ENCODE measurements around the gene GFI1B. TPM values are rescaled to one million over a fixed set of nuclear protein-coding genes. Genes with fewer than 3 reads are reported as not detected.
A peak's percentile ranks its signal among the peaks of the same experiment; 100 is the strongest.

The GFI1B gene
- total RNA-seq, 2 experiments from 2014 or later = not detected

DNA sequence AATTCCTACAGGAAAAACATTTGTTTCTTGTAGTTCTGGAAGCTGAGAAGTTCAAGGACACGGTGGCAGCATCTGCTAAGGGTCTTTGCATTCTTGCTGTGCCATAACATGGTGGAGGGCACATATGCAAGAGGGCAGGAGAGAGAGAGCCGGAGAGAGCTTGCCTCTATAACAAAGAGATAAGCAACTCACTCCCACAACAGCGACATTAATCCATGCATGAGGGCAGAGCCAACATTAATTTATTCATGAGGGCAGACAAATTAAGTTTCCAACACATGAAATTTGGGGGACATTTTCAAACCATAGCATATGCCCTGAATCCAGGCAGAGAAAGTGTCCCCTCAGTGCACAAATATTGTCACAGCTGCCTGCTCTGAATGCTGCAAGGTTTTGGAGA, 47.9 kb downstream of the GFI1B start:
- peaks cover 25% of the 10 kb centered on the region for H3K4me1 Mint-ChIP-seq (ENCODE audit: low read depth)
- no peak for TF ChIP-seq CTCF (IDR thresholded peaks at IDR 0.05)
- H3K36me3 Mint-ChIP-seq (ENCODE audit: low read depth) = peaks cover 6% of the 10 kb centered on the region
- no peak overlapping the region for H3K27ac Mint-ChIP-seq
- intact Hi-C loops (cut with micrococcal nuclease) = no loop called here
- ChIA-PET POLR2A (no interaction called here), CTCF (interaction anchor here (0.7 to 1.2 kb wide), 2 partner anchors 10 to 117 kb away, joined by 4 to 5 read pairs; no protein-coding TSS in a partner anchor)
- H3K27me3 Mint-ChIP-seq = no peaks in the 10 kb centered on the region
- DNase-seq = no peak
- H3K9me3 Mint-ChIP-seq = no peaks in the 10 kb centered on the region
- no peak for ATAC-seq
- H3K4me3 Mint-ChIP-seq = no peak overlapping the region

DNA sequence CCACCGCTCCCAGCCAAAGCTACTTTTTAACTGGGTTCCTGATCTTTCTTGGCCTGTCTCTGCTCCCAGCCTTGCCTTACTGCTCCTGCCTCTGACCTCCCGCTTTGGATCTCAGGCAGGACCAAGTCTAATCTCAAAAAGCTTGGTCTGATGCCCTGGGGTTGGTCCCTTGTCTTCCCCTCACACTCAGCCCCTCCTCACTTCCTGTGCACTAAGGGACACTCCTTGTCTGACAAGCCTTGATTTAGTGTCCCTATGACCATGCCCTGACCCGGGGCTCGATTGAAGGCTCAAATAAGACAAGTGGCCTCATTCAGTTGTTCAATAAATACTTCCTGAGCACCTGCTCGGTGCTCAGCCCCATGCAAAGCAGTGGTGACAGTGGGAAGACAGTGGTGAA, 48.6 kb downstream of the GFI1B start:
- POLR2A ChIA-PET = no interaction called here
- H3K27me3 Mint-ChIP-seq = no peaks in the 10 kb centered on the region
- H3K4me1 Mint-ChIP-seq (ENCODE audit: low read depth) = peaks cover 31% of the 10 kb centered on the region
- no peak overlapping the region for H3K4me3 Mint-ChIP-seq
- peaks cover 12% of the 10 kb centered on the region for H3K36me3 Mint-ChIP-seq (ENCODE audit: low read depth)
- H3K9me3 Mint-ChIP-seq = peaks cover 4% of the 10 kb centered on the region
- DNase-seq (no peak), ATAC-seq (no peak)
- TF ChIP-seq CTCF (IDR thresholded peaks at IDR 0.05) = no peak
- intact Hi-C loops (cut with micrococcal nuclease) = no loop called here
- CTCF ChIA-PET = interaction anchor here (0.7 to 1.2 kb wide), 3 partner anchors 9 to 117 kb away, joined by 4 to 5 read pairs (median 4); no protein-coding TSS in a partner anchor
- H3K27ac Mint-ChIP-seq = peak overlapping the region; percentile 21

DNA sequence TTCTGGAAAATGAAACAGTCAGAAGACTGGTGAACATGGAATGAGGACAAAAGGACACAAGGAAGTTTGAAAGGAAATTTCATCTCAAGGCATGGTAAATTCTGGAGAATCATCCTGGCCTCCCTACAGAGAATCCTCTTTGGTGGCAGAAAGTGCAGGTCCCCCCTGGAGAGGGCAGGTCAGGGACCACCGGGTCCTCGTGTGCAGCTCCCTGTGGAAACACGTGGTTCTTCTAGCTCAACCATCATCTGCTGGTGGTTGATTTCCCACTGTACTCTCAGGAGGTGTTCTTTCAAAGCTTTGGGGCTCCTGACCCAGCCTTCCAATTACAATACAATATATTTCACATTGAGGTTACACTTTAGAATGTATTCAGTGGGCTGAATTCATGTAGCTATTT, 49.7 kb downstream of the GFI1B start:
- CTCF ChIA-PET = interaction anchor here (1.1 to 1.3 kb wide), 2 partner anchors 20 to 119 kb away, joined by 3 to 4 read pairs; no protein-coding TSS in a partner anchor

GRCh38 chr9:133029994-133030316, 51.5 kb downstream of the GFI1B start:
- no peak for TF ChIP-seq CTCF (IDR thresholded peaks at IDR 0.05)
- ChIA-PET CTCF (interaction anchor here (0.6 to 3.2 kb wide), 8 partner anchors 7 to 120 kb away, joined by 3 to 41 read pairs (median 4); no protein-coding TSS in a partner anchor), POLR2A (interaction anchor here (0.8 to 2.4 kb wide), 7 partner anchors 7 to 675 kb away, joined by 3 to 13 read pairs (median 5); partner anchors contain the start of genes SETX and TSC1)
- ATAC-seq = peak; percentile 23
- peaks cover 23% of the 10 kb centered on the region for H3K36me3 Mint-ChIP-seq (ENCODE audit: low read depth)
- no peaks in the 10 kb centered on the region for H3K27me3 Mint-ChIP-seq
- peaks cover 35% of the 10 kb centered on the region for H3K4me1 Mint-ChIP-seq (ENCODE audit: low read depth)
- H3K4me3 Mint-ChIP-seq = peak overlapping the region; percentile 87
- H3K27ac Mint-ChIP-seq = peak overlapping the region; percentile 92
- intact Hi-C loops (cut with micrococcal nuclease) = no loop called here
- peaks cover 4% of the 10 kb centered on the region for H3K9me3 Mint-ChIP-seq
- DNase-seq = no peak

More for the DNA sequence above, 49.7 kb downstream of the GFI1B start:
- POLR2A ChIA-PET = no interaction called here
- ATAC-seq = no peak
- DNase-seq = no peak
- Mint-ChIP-seq H3K4me1 (ENCODE audit: low read depth) (peaks cover 31% of the 10 kb centered on the region), H3K4me3 (peak overlapping the region; percentile 87), H3K36me3 (ENCODE audit: low read depth) (peaks cover 23% of the 10 kb centered on the region), H3K27ac (no peak overlapping the region), H3K9me3 (peaks cover 4% of the 10 kb centered on the region), H3K27me3 (no peaks in the 10 kb centered on the region)
- no peak for TF ChIP-seq CTCF (IDR thresholded peaks at IDR 0.05)
- intact Hi-C loops (cut with micrococcal nuclease) = no loop called here

GRCh38 chr9:133030317-133031129, 52.0 kb downstream of the GFI1B start, which contains the start of gene GTF3C5:
TSS of gene GTF3C5 (plus strand) at chr9:133030997. CDS start at chr9:133031012, 15 bp downstream.
- peak; percentile 96 for DNase-seq
- peaks cover 35% of the 10 kb centered on the region for H3K4me1 Mint-ChIP-seq (ENCODE audit: low read depth)
- peaks cover 23% of the 10 kb centered on the region for H3K36me3 Mint-ChIP-seq (ENCODE audit: low read depth)
- ChIA-PET CTCF (interaction anchor here (0.6 to 3.2 kb wide), 9 partner anchors 8 to 128 kb away, joined by 3 to 41 read pairs (median 3); no protein-coding TSS in a partner anchor), POLR2A (interaction anchor here (0.8 to 2.4 kb wide), 14 partner anchors 8 to 676 kb away, joined by 3 to 13 read pairs (median 6); partner anchors contain the start of genes SETX and TSC1)
- peak; percentile 98 for ATAC-seq
- no peak for TF ChIP-seq CTCF (IDR thresholded peaks at IDR 0.05)
- H3K27ac Mint-ChIP-seq = peak within 1 kb of the TSS; percentile 92
- peaks cover 4% of the 10 kb centered on the region for H3K9me3 Mint-ChIP-seq
- intact Hi-C loops (cut with micrococcal nuclease) = no loop called here
- no peaks in the 10 kb centered on the region for H3K27me3 Mint-ChIP-seq
- peak within 1 kb of the TSS; percentile 87 for H3K4me3 Mint-ChIP-seq
